SK-N-MC (cell line): ENCODE measurements around the gene VCX.

Experiments
- EZH2 ChIP-seq: fragments of 200-600 bp; sonication (generic); IDR thresholded peaks from one replicate; pipeline ENCODE4 v1.6.1; 2017; ENCODE audit warnings: antibody characterized with exemption
- FOXP2 ChIP-seq: optimal IDR thresholded peaks from 2 replicates; pipeline ENCODE3; 2011; ENCODE audit warnings: mild to moderate bottlenecking, moderate library complexity; ENCODE audit not compliant: insufficient read depth; ENCODE audit errors: extremely low read length, control extremely low read depth
- POLR2AphosphoS5 ChIP-seq: IDR thresholded peaks from 2 replicates; pipeline ENCODE4 v1.6.1; 2012; ENCODE audit warnings: mild to moderate bottlenecking, low read depth, low read length, borderline replicate concordance

- TF ChIP-seq EZH2 (no peak), POLR2AphosphoS5 (no peak), FOXP2 (no peak)
These were observed 44.6 kb upstream of the VCX start for GRCh38 chrX:7798327-7798726.
